ENCODE measurements around the gene RBCK1.
"Not testable (repeated sequence)": the region's sequence is repeated elsewhere in the genome, so short reads cannot be mapped to it uniquely, and the experiment has no call there.

Gene RBCK1

GRCh38 chr20:474581-474980 is 66.5 kb downstream of the RBCK1 start:
- no peak overlapping the region for H3K27ac ChIP-seq (ENCODE audit: low read depth, low read length)
- H3K9me3 ChIP-seq (ENCODE audit: control insufficient read depth in 1 of 2, low read length in 2 of 2) = peaks cover 5 to 31% of the 10 kb centered on the region in 2 donors
- H3K4me3 ChIP-seq (ENCODE audit: low read depth in 1 of 2, low read length in 2 of 2) = no peak overlapping the region
- peaks cover 3 to 9% of the 10 kb centered on the region in 2 donors for H3K36me3 ChIP-seq (ENCODE audit: control insufficient read depth in 1 of 2, insufficient read depth in 2 of 2, low read length in 2 of 2)
- H3K4me1 ChIP-seq (ENCODE audit: control insufficient read depth in 1 of 2, insufficient read depth in 2 of 2, low read length in 2 of 2) = peaks cover 5 to 6% of the 10 kb centered on the region in 2 donors
- H3K9ac ChIP-seq (ENCODE audit: low read depth in 1 of 2, low read length in 2 of 2) = no peak overlapping the region
- no peaks in the 10 kb centered on the region for H3K27me3 ChIP-seq (ENCODE audit: control insufficient read depth in 1 of 2, insufficient read depth in 2 of 2, low read length in 2 of 2)

GRCh38 chr20:475463-476357 is 67.6 kb downstream of the RBCK1 start:
- Histone ChIP-seq H3K9me3 (ENCODE audit: control insufficient read depth in 1 of 2, low read length in 2 of 2) (peaks cover 5 to 22% of the 10 kb centered on the region in 2 donors), H3K4me3 (ENCODE audit: low read depth in 1 of 2, low read length in 2 of 2) (no peak overlapping the region), H3K27ac (ENCODE audit: low read depth, low read length) (no peak overlapping the region), H3K4me1 (ENCODE audit: control insufficient read depth in 1 of 2, insufficient read depth in 2 of 2, low read length in 2 of 2) (peaks cover 5 to 6% of the 10 kb centered on the region in 2 donors), H3K36me3 (ENCODE audit: control insufficient read depth in 1 of 2, insufficient read depth in 2 of 2, low read length in 2 of 2) (peaks cover 3 to 9% of the 10 kb centered on the region in 2 donors), H3K9ac (ENCODE audit: low read depth in 1 of 2, low read length in 2 of 2) (no peak overlapping the region), H3K27me3 (ENCODE audit: control insufficient read depth in 1 of 2, insufficient read depth in 2 of 2, low read length in 2 of 2) (no peaks in the 10 kb centered on the region)

GRCh38 chr20:476561-477249 is 68.6 kb downstream of the RBCK1 start:
- peaks cover 5 to 12% of the 10 kb centered on the region in 2 donors for H3K9me3 ChIP-seq (ENCODE audit: control insufficient read depth in 1 of 2, low read length in 2 of 2)
- H3K27ac ChIP-seq (ENCODE audit: low read depth, low read length); H3K4me1 ChIP-seq (ENCODE audit: control insufficient read depth in 1 of 2, insufficient read depth in 2 of 2, low read length in 2 of 2); H3K27me3 ChIP-seq (ENCODE audit: control insufficient read depth in 1 of 2, insufficient read depth in 2 of 2, low read length in 2 of 2); H3K4me3 ChIP-seq (ENCODE audit: low read depth in 1 of 2, low read length in 2 of 2); H3K9ac ChIP-seq (ENCODE audit: low read depth in 1 of 2, low read length in 2 of 2): not testable (repeated sequence)
- peaks cover 6 to 15% of the 10 kb centered on the region in 2 donors for H3K36me3 ChIP-seq (ENCODE audit: control insufficient read depth in 1 of 2, insufficient read depth in 2 of 2, low read length in 2 of 2)

- Histone ChIP-seq H3K27me3 (ENCODE audit: control insufficient read depth in 1 of 2, insufficient read depth in 2 of 2, low read length in 2 of 2) (no peaks in the 10 kb centered on the region), H3K4me1 (ENCODE audit: control insufficient read depth in 1 of 2, insufficient read depth in 2 of 2, low read length in 2 of 2) (peaks cover under 1 to 2% of the 10 kb centered on the region in 2 donors), H3K36me3 (ENCODE audit: control insufficient read depth in 1 of 2, insufficient read depth in 2 of 2, low read length in 2 of 2) (peaks cover 12 to 31% of the 10 kb centered on the region in 2 donors), H3K27ac (ENCODE audit: low read depth, low read length) (no peak overlapping the region), H3K4me3 (ENCODE audit: low read depth in 1 of 2, low read length in 2 of 2) (no peak overlapping the region), H3K9me3 (ENCODE audit: control insufficient read depth in 1 of 2, low read length in 2 of 2) (peaks cover 0 to 4% of the 10 kb centered on the region in 2 donors), H3K9ac (ENCODE audit: low read depth in 1 of 2, low read length in 2 of 2) (no peak overlapping the region)
Measured at GRCh38 chr20:478010-478948, 70.2 kb downstream of the RBCK1 start.

GRCh38 chr20:478949-479429 is 70.9 kb downstream of the RBCK1 start:
- H3K4me3 ChIP-seq (ENCODE audit: low read depth in 1 of 2, low read length in 2 of 2) = no peak overlapping the region
- H3K36me3 ChIP-seq (ENCODE audit: control insufficient read depth in 1 of 2, insufficient read depth in 2 of 2, low read length in 2 of 2) = peaks cover 12 to 37% of the 10 kb centered on the region in 2 donors
- no peaks in the 10 kb centered on the region for H3K27me3 ChIP-seq (ENCODE audit: control insufficient read depth in 1 of 2, insufficient read depth in 2 of 2, low read length in 2 of 2)
- H3K4me1 ChIP-seq (ENCODE audit: control insufficient read depth in 1 of 2, insufficient read depth in 2 of 2, low read length in 2 of 2) = no peaks in the 10 kb centered on the region
- H3K27ac ChIP-seq (ENCODE audit: low read depth, low read length) = no peak overlapping the region
- no peaks in the 10 kb centered on the region for H3K9me3 ChIP-seq (ENCODE audit: control insufficient read depth in 1 of 2, low read length in 2 of 2)
- H3K9ac ChIP-seq (ENCODE audit: low read depth in 1 of 2, low read length in 2 of 2) = no peak overlapping the region

- H3K9me3 ChIP-seq (ENCODE audit: control insufficient read depth in 1 of 2, low read length in 2 of 2) = no peaks in the 10 kb centered on the region
Measured at GRCh38 chr20:479487-479886, 71.4 kb downstream of the RBCK1 start.

GRCh38 chr20:480044-480443 is 71.9 kb downstream of the RBCK1 start:
- no peak overlapping the region for H3K27ac ChIP-seq (ENCODE audit: low read depth, low read length)
- no peak overlapping the region for H3K9ac ChIP-seq (ENCODE audit: low read depth in 1 of 2, low read length in 2 of 2)
- H3K36me3 ChIP-seq (ENCODE audit: control insufficient read depth in 1 of 2, insufficient read depth in 2 of 2, low read length in 2 of 2) = peaks cover 12 to 42% of the 10 kb centered on the region in 2 donors
- no peaks in the 10 kb centered on the region for H3K4me1 ChIP-seq (ENCODE audit: control insufficient read depth in 1 of 2, insufficient read depth in 2 of 2, low read length in 2 of 2)
- no peaks in the 10 kb centered on the region for H3K27me3 ChIP-seq (ENCODE audit: control insufficient read depth in 1 of 2, insufficient read depth in 2 of 2, low read length in 2 of 2)
- no peak overlapping the region for H3K4me3 ChIP-seq (ENCODE audit: low read depth in 1 of 2, low read length in 2 of 2)
- no peaks in the 10 kb centered on the region for H3K9me3 ChIP-seq (ENCODE audit: control insufficient read depth in 1 of 2, low read length in 2 of 2)

More at GRCh38 chr20:479487-479886, 71.4 kb downstream of the RBCK1 start:
- no peaks in the 10 kb centered on the region for H3K27me3 ChIP-seq (ENCODE audit: control insufficient read depth in 1 of 2, insufficient read depth in 2 of 2, low read length in 2 of 2)
- H3K4me3 ChIP-seq (ENCODE audit: low read depth in 1 of 2, low read length in 2 of 2) = no peak overlapping the region
- H3K9ac ChIP-seq (ENCODE audit: low read depth in 1 of 2, low read length in 2 of 2) = no peak overlapping the region
- H3K4me1 ChIP-seq (ENCODE audit: control insufficient read depth in 1 of 2, insufficient read depth in 2 of 2, low read length in 2 of 2) = no peaks in the 10 kb centered on the region
- peaks cover 12 to 41% of the 10 kb centered on the region in 2 donors for H3K36me3 ChIP-seq (ENCODE audit: control insufficient read depth in 1 of 2, insufficient read depth in 2 of 2, low read length in 2 of 2)
- H3K27ac ChIP-seq (ENCODE audit: low read depth, low read length) = no peak overlapping the region

GRCh38 chr20:481167-481566 is 73.1 kb downstream of the RBCK1 start:
- no peak overlapping the region for H3K27ac ChIP-seq (ENCODE audit: low read depth, low read length)
- H3K36me3 ChIP-seq (ENCODE audit: control insufficient read depth in 1 of 2, insufficient read depth in 2 of 2, low read length in 2 of 2) = peaks cover 15 to 52% of the 10 kb centered on the region in 2 donors
- no peak overlapping the region for H3K4me3 ChIP-seq (ENCODE audit: low read depth in 1 of 2, low read length in 2 of 2)
- H3K9me3 ChIP-seq (ENCODE audit: control insufficient read depth in 1 of 2, low read length in 2 of 2) = no peaks in the 10 kb centered on the region
- no peak overlapping the region for H3K9ac ChIP-seq (ENCODE audit: low read depth in 1 of 2, low read length in 2 of 2)
- H3K4me1 ChIP-seq (ENCODE audit: control insufficient read depth in 1 of 2, insufficient read depth in 2 of 2, low read length in 2 of 2) = no peaks in the 10 kb centered on the region
- H3K27me3 ChIP-seq (ENCODE audit: control insufficient read depth in 1 of 2, insufficient read depth in 2 of 2, low read length in 2 of 2) = no peaks in the 10 kb centered on the region

Measured in duodenal mucosa (tissue), 2 donors.